Endothelial cell of umbilical vein (primary cell): ENCODE results near the gene SLC22A23.

Source experiments
- EZH2 ChIP-seq: IDR thresholded peaks from 2 replicates; pipeline ENCODE4 v1.6.1; 2012; ENCODE audit warnings: borderline replicate concordance, low read depth, mild to moderate bottlenecking, moderate library complexity, low read length, inconsistent platforms; ENCODE audit not compliant: severe bottlenecking
- POLR2A ChIP-seq: IDR thresholded peaks from 2 replicates; pipeline ENCODE4 v1.6.1; 2012; ENCODE audit warnings: low read depth, mild to moderate bottlenecking, control low read depth, low read length
- TF ChIP-seq, protein P1 (sequence below), 2 donors: IDR thresholded peaks; 1 replicate in 1 of 2; 2 replicates in 1 of 2; pipeline ENCODE4 v1.5.1; 2011; ENCODE audit warnings: low read length in 2 of 2, mild to moderate bottlenecking in 2 of 2, moderate library complexity in 2 of 2, control low read depth in 1 of 2, inconsistent platforms in 1 of 2, low read depth in 1 of 2; ENCODE audit not compliant: insufficient read depth in 1 of 2; ENCODE audit errors: extremely low read depth in 1 of 2
- TF ChIP-seq, protein P2 (sequence below): IDR thresholded peaks from 2 replicates; pipeline ENCODE4 v1.6.1; 2011; ENCODE audit not compliant: insufficient read depth, insufficient read length

GRCh38 chr6:3450888-3451287 lies 6.0 kb downstream of the SLC22A23 start:
- TF ChIP-seq, protein P1, sequence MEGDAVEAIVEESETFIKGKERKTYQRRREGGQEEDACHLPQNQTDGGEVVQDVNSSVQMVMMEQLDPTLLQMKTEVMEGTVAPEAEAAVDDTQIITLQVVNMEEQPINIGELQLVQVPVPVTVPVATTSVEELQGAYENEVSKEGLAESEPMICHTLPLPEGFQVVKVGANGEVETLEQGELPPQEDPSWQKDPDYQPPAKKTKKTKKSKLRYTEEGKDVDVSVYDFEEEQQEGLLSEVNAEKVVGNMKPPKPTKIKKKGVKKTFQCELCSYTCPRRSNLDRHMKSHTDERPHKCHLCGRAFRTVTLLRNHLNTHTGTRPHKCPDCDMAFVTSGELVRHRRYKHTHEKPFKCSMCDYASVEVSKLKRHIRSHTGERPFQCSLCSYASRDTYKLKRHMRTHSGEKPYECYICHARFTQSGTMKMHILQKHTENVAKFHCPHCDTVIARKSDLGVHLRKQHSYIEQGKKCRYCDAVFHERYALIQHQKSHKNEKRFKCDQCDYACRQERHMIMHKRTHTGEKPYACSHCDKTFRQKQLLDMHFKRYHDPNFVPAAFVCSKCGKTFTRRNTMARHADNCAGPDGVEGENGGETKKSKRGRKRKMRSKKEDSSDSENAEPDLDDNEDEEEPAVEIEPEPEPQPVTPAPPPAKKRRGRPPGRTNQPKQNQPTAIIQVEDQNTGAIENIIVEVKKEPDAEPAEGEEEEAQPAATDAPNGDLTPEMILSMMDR (IDR thresholded peaks at IDR 0.05; ENCODE audit: extremely low read depth in 1 of 2, insufficient read depth in 1 of 2, low read depth in 1 of 2, low read length in 2 of 2), result no peak
- TF ChIP-seq POLR2A (no peak), EZH2 (no peak)
- TF ChIP-seq, protein P2, sequence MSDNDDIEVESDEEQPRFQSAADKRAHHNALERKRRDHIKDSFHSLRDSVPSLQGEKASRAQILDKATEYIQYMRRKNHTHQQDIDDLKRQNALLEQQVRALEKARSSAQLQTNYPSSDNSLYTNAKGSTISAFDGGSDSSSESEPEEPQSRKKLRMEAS, result no peak
